ENCODE data around the gene ATP4B.

GRCh38 chr13:113616991-113617749 lies 40.8 kb downstream of the ATP4B start:
- TF ChIP-seq CTCF (IDR thresholded peaks at IDR 0.05) (no peak), POLR2AphosphoS5 (IDR thresholded peaks at IDR 0.05; ENCODE audit: low read depth, low read length) (no peak)
